Stimulated activated CD8-positive, alpha-beta memory T cell treated with anti-CD3 and anti-CD28 coated beads, Interleukin-12 subunit alpha, Interleukin-12 subunit beta, amount 100 ng/mL, for 24 hours (primary cell): ENCODE results near the gene DHDDS.
A peak's percentile ranks its signal among the peaks of the same experiment; 100 is the strongest.
"Not testable (repeated sequence)": the region's sequence is repeated elsewhere in the genome, so short reads cannot be mapped to it uniquely, and the experiment has no call there.

ENCODE experiments used
- DNase-seq: peaks from one replicate; pipeline ENCODE4 v3.0.0-alpha.2; 2020; ENCODE audit errors: extremely low read depth

The DHDDS gene

GRCh38 chr1:26431979-26432695 lies at the start of gene DHDDS:
Gene DHDDS (plus strand): TSS chr1:26432321. CDS start chr1:26432946, 625 bp downstream.
- DNase-seq, result peak; percentile 94

- no peak for DNase-seq
Observed at GRCh38 chr1:26384076-26384475, 48.0 kb upstream of the DHDDS start.

- not testable (repeated sequence) for DNase-seq
Observed at GRCh38 chr1:26385063-26385462, 47.1 kb upstream of the DHDDS start.

- DNase-seq, result no peak
Observed at GRCh38 chr1:26387447-26387846, 44.7 kb upstream of the DHDDS start.

GRCh38 chr1:26388791-26389445 lies 43.2 kb upstream of the DHDDS start:
- no peak for DNase-seq

GRCh38 chr1:26389604-26390247 lies 42.4 kb upstream of the DHDDS start:
- DNase-seq, result no peak

- DNase-seq, result no peak
Observed at GRCh38 chr1:26391450-26391849, 40.7 kb upstream of the DHDDS start.

GRCh38 chr1:26395754-26396153 lies 36.4 kb upstream of the DHDDS start:
- DNase-seq, result no peak

GRCh38 chr1:26399034-26399433 lies 33.1 kb upstream of the DHDDS start:
- DNase-seq, result no peak

GRCh38 chr1:26401891-26402290 lies 30.2 kb upstream of the DHDDS start:
- DNase-seq, result no peak

- no peak for DNase-seq
Observed at GRCh38 chr1:26403656-26404055, 28.5 kb upstream of the DHDDS start.

GRCh38 chr1:26404641-26405040 lies 27.5 kb upstream of the DHDDS start:
- DNase-seq, result no peak

- no peak for DNase-seq
Observed at GRCh38 chr1:26405281-26405915, 26.7 kb upstream of the DHDDS start.

- DNase-seq, result peak; percentile 32
Observed at GRCh38 chr1:26408604-26409003, 23.5 kb upstream of the DHDDS start.

- no peak for DNase-seq
Observed at GRCh38 chr1:26409191-26409807, 22.8 kb upstream of the DHDDS start.

GRCh38 chr1:26410706-26411623 lies 21.2 kb upstream of the DHDDS start, which contains the start of gene LIN28A:
Gene LIN28A (plus strand): TSS chr1:26410817. CDS start chr1:26410892, 75 bp downstream.
- no peak for DNase-seq

- no peak for DNase-seq
Observed at GRCh38 chr1:26411624-26412074, 20.5 kb upstream of the DHDDS start.

GRCh38 chr1:26412180-26412840 lies 19.8 kb upstream of the DHDDS start:
- DNase-seq, result no peak

GRCh38 chr1:26413031-26413430 lies 19.1 kb upstream of the DHDDS start:
- no peak for DNase-seq

GRCh38 chr1:26417111-26417759 lies 14.9 kb upstream of the DHDDS start:
- DNase-seq, result peak; percentile 59
